HCT116 (cell line): ENCODE results near the gene PLCXD1. TPM values are rescaled to one million over a fixed set of nuclear protein-coding genes. Genes with fewer than 3 reads are reported as not detected.

ENCODE experiments used
- ATAC-seq: fragments of 200-7000 bp; cut with Tn5 transposase; 2 replicates; pipeline ENCODE4 v1.9.1; 2020; ENCODE audit warnings: mild to moderate bottlenecking, moderate library complexity
- BruUV-seq: library from RNA; stranded (reverse); fragments of 400-500 nt; replicated peaks from 2 replicates; lab custom pipeline; 2021; lab: Mats Ljungman, UMichigan
- CTCF ChIA-PET: fragments of 300-600 bp; sonication (Branson Sonifier 250); formaldehyde crosslinking; loops from one replicate; lab custom pipeline; 2021; ENCODE audit warnings: antibody characterized with exemption; lab: Charles Lee
- POLR2A ChIA-PET: fragments of 300-600, 350-600 bp; sonication (Branson Sonifier 250); formaldehyde crosslinking; loops from one replicate; lab custom pipeline; 2021; ENCODE audit warnings: antibody characterized with exemption; lab: Charles Lee
- RAD21 ChIA-PET, 2 experiments: fragments of 300-600 bp; sonication (Branson Sonifier 250); formaldehyde crosslinking; loops; one replicate each; lab custom pipeline; 2023; ENCODE audit warnings: low total read pairs in 2 of 2; ENCODE audit not compliant: uncharacterized antibody in 2 of 2, unreplicated experiment in 2 of 2, low non-redundant PET in 1 of 2; lab: Charles Lee
- DNase-seq: peaks from one replicate; pipeline ENCODE4 v3.0.0-alpha.2; 2010; ENCODE audit warnings: low read depth, low spot score
- H2AFZ ChIP-seq: fragments of 200-600 bp; shearing (Covaris generic), sonication (generic); 2 replicates; pipeline ENCODE4 v1.6.1; 2017; ENCODE audit warnings: low read depth, mixed run types, mixed read lengths, antibody characterized with exemption, low read length; ENCODE audit not compliant: poor library complexity, severe bottlenecking
- H3K27ac ChIP-seq: 2 replicates; pipeline ENCODE4 v1.5.1; 2012; ENCODE audit warnings: low read depth, low read length
- H3K27me3 ChIP-seq: fragments of 200-600 bp; sonication (generic); 2 replicates; pipeline ENCODE4 v1.6.1; 2016; ENCODE audit warnings: mixed run types, low read length, mixed read lengths; ENCODE audit not compliant: insufficient read depth
- H3K36me3 ChIP-seq, 2 experiments: fragments of 200-500 bp in 1 of 2; fragments of 200-600 bp in 1 of 2; sonication (Bioruptor generic) in 1 of 2; sonication (generic) in 1 of 2; 2 replicates each; pipeline versions ENCODE4 v1.5.1 to v1.6.1; 2014 to 2016; ENCODE audit warnings: low read length in 2 of 2, inconsistent platforms in 1 of 2, mixed read lengths in 1 of 2, mixed run types in 1 of 2; ENCODE audit not compliant: insufficient read depth in 2 of 2, control insufficient read depth in 1 of 2
- H3K4me1 ChIP-seq, 2 experiments: fragments of 200-600 bp in 1 of 2; sonication (generic) in 1 of 2; 2 replicates each; pipeline versions ENCODE4 v1.5.1 to v1.6.1; 2012 to 2017; ENCODE audit warnings: low read length in 2 of 2, inconsistent platforms in 1 of 2, mild to moderate bottlenecking in 1 of 2, mixed read lengths in 1 of 2, mixed run types in 1 of 2, moderate library complexity in 1 of 2; ENCODE audit not compliant: insufficient read depth in 2 of 2, control insufficient read depth in 1 of 2
- H3K4me2 ChIP-seq: fragments of 200-600 bp; sonication (generic); 2 replicates; pipeline ENCODE4 v1.6.1; 2017; ENCODE audit warnings: mixed run types, low read length, mixed read lengths
- H3K4me3 ChIP-seq, 2 experiments: fragments of 200-600 bp in 1 of 2; sonication (generic) in 1 of 2; replicated peaks in 1 of 2; 2 replicates each; pipeline ENCODE4 v1.5.1; 2011 to 2016; ENCODE audit warnings: low read length in 2 of 2, control low read depth in 1 of 2, low read depth in 1 of 2, mild to moderate bottlenecking in 1 of 2, mixed read lengths in 1 of 2, mixed run types in 1 of 2
- H3K79me2 ChIP-seq: fragments of 200-600 bp; sonication (generic); 2 replicates; pipeline ENCODE4 v1.6.1; 2017; ENCODE audit warnings: mild to moderate bottlenecking, mixed run types, low read length, moderate library complexity, mixed read lengths; ENCODE audit not compliant: insufficient read depth
- H3K9ac ChIP-seq: fragments of 200-600 bp; sonication (generic); 2 replicates; pipeline ENCODE4 v1.6.1; 2016; ENCODE audit warnings: low read length, mixed read lengths
- H3K9me2 ChIP-seq: fragments of 200-600 bp; sonication (generic), shearing (Covaris generic); 2 replicates; pipeline ENCODE4 v1.6.1; 2017; ENCODE audit warnings: mixed run types, mild to moderate bottlenecking, moderate library complexity; ENCODE audit not compliant: insufficient read depth
- H3K9me3 ChIP-seq, 2 experiments: fragments of 200-500 bp in 1 of 2; fragments of 200-600 bp in 1 of 2; sonication (Bioruptor generic) in 1 of 2; sonication (generic) in 1 of 2; 2 replicates each; pipeline ENCODE4 v1.6.1; 2014 to 2017; ENCODE audit warnings: low read length in 2 of 2, mixed read lengths in 2 of 2, inconsistent platforms in 1 of 2, low read depth in 1 of 2, mild to moderate bottlenecking in 1 of 2, mixed run types in 1 of 2, moderate library complexity in 1 of 2; ENCODE audit not compliant: control insufficient read depth in 1 of 2, insufficient read depth in 1 of 2
- H4K20me1 ChIP-seq: fragments of 200-600 bp; sonication (generic), shearing (Covaris generic); 2 replicates; pipeline ENCODE4 v1.6.1; 2017; ENCODE audit warnings: mixed run types, mild to moderate bottlenecking, moderate library complexity; ENCODE audit not compliant: insufficient read depth
- CBX3 ChIP-seq: IDR thresholded peaks from 2 replicates; pipeline ENCODE4 v1.6.1; 2012; ENCODE audit warnings: low read depth
- CEBPB ChIP-seq: IDR thresholded peaks from 2 replicates; pipeline ENCODE4 v1.6.1; 2012; ENCODE audit warnings: low read depth
- ELF1 ChIP-seq: IDR thresholded peaks from 2 replicates; pipeline ENCODE4 v1.6.1; 2012; ENCODE audit warnings: low read depth, borderline replicate concordance
- EZH2 ChIP-seq: fragments of 200-600 bp; sonication (generic); IDR thresholded peaks from 2 replicates; pipeline ENCODE4 v1.6.1; 2017; ENCODE audit warnings: antibody characterized with exemption, mixed run types
- FOSL1 ChIP-seq: IDR thresholded peaks from 2 replicates; pipeline ENCODE4 v1.6.1; 2012; ENCODE audit warnings: low read depth
- POLR2A ChIP-seq: IDR thresholded peaks from 2 replicates; pipeline ENCODE4 v1.7.0; 2011; ENCODE audit warnings: borderline replicate concordance; ENCODE audit not compliant: insufficient read depth, insufficient read length; ENCODE audit errors: extremely low read depth
- POLR2AphosphoS5 ChIP-seq: IDR thresholded peaks from 2 replicates; pipeline ENCODE4 v1.6.1; 2011; ENCODE audit warnings: mild to moderate bottlenecking, low read depth, low read length, moderate library complexity
- RAD21 ChIP-seq: IDR thresholded peaks from 2 replicates; pipeline ENCODE4 v1.6.1; 2012; ENCODE audit warnings: low read depth, mild to moderate bottlenecking
- SIN3A ChIP-seq: IDR thresholded peaks from 2 replicates; pipeline ENCODE4 v1.6.1; 2012; ENCODE audit warnings: low read depth
- SP1 ChIP-seq: IDR thresholded peaks from 2 replicates; pipeline ENCODE4 v1.6.1; 2012; ENCODE audit warnings: low read depth
- SRF ChIP-seq: IDR thresholded peaks from 2 replicates; pipeline ENCODE4 v1.6.1; 2012; ENCODE audit warnings: low read depth
- TCF7L2 ChIP-seq: IDR thresholded peaks from 2 replicates; pipeline ENCODE4 v1.7.0; 2011; ENCODE audit warnings: borderline replicate concordance, inconsistent platforms; ENCODE audit not compliant: insufficient read depth, insufficient read length; ENCODE audit errors: extremely low read depth
- ZFX ChIP-seq: fragments of 450-650 bp; IDR thresholded peaks from 2 replicates; pipeline ENCODE4 v1.6.1; 2017
- ZNF274 ChIP-seq: fragments of 200-500 bp; sonication (Bioruptor generic); IDR thresholded peaks from 2 replicates; pipeline ENCODE4 v1.6.1; 2014; ENCODE audit warnings: mild to moderate bottlenecking, low read depth, low read length, inconsistent platforms
- intact Hi-C: fragments of 100-400 bp; cut with micrococcal nuclease; formaldehyde crosslinking; loops from 2 replicates; pipeline ENCODE4 v1.10.0; 2022
- total RNA-seq: library from RNA; stranded (reverse); gene quantifications from one replicate; pipeline ENCODE4 v1.2.1, GENCODE V29; 2021; ENCODE audit not compliant: unreplicated experiment
- TF ChIP-seq, protein P1 (sequence below): IDR thresholded peaks from 2 replicates; pipeline ENCODE4 v1.6.1; 2012; ENCODE audit warnings: low read depth
- TF ChIP-seq, protein P2 (sequence below): IDR thresholded peaks from 2 replicates; pipeline ENCODE4 v1.6.1; 2012
- TF ChIP-seq, protein P3 (sequence below): IDR thresholded peaks from 2 replicates; pipeline ENCODE4 v1.6.1; 2012
- TF ChIP-seq, protein P4 (sequence below): IDR thresholded peaks from 2 replicates; pipeline ENCODE4 v1.6.1; 2011; ENCODE audit warnings: mild to moderate bottlenecking, low read length, moderate library complexity; ENCODE audit not compliant: insufficient replicate concordance; ENCODE audit errors: extremely low read depth
- TF ChIP-seq, protein P5 (sequence below), 3 experiments: fragments of 200-600 bp in 1 of 3; sonication (generic) in 1 of 3; IDR thresholded peaks in 2 of 3; conservative IDR thresholded peaks in 1 of 3; 2 replicates each; pipeline ENCODE4 v1.5.1; 2012 to 2017; ENCODE audit warnings: low read depth in 2 of 3, low read length in 2 of 3, antibody characterized with exemption in 1 of 3, borderline replicate concordance in 1 of 3, control low read depth in 1 of 3, mild to moderate bottlenecking in 1 of 3, mixed read lengths in 1 of 3, mixed run types in 1 of 3, moderate library complexity in 1 of 3; ENCODE audit not compliant: insufficient read depth in 1 of 3

PLCXD1 gene
- total RNA-seq, 1 experiment from 2014 or later = 26.3 TPM

DNA sequence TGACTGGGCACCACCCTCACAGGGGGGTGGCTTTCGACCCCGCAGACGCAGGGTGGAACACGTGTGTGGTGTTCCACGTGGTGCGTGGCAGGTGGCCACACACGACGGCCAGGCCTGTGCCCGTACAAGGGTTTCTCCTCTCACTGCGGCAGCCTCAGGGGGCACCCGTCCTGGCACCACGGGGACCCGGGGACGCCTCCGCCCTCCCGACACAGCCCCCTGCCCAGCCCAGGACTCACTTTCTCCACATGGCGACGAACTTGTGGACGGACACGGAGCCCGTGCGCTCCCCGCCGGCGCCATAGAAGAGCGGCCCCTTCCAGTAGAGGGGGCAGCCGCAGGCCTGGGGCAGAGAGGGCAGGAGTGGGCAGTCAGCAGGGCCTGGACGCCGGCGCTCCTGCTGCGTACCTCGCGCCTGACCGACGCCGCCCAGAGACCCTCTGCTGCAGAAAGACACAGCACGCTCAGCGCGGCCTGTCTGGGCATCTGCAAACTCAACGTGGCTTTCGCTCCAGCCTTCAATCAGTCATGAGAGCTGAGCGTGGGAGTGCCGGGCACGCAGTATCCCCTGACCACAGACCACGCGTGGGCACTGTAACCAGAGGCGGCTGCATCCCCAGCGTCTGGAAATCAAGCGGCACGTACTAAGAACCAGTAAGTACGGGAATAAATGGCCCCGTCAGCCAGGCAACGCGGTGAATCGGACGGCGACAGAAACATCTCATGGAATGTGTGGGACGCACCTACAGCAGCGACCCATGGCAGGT, 66.4 kb downstream of the PLCXD1 start:
- H3K9me2 ChIP-seq = no peaks in the 10 kb centered on the region
- H3K4me3 ChIP-seq = no peak overlapping the region
- H3K79me2 ChIP-seq = no peaks in the 10 kb centered on the region
- H3K27me3 ChIP-seq = no peaks in the 10 kb centered on the region
- H3K36me3 ChIP-seq = no peaks in the 10 kb centered on the region
- no TSS peak for BruUV-seq
- no peaks in the 10 kb centered on the region for H4K20me1 ChIP-seq
- no peaks in the 10 kb centered on the region for H3K9me3 ChIP-seq
- no peak overlapping the region for H3K4me2 ChIP-seq
- ChIA-PET CTCF (no interaction called here), POLR2A (no interaction called here), RAD21 (no interaction called here)
- H3K4me1 ChIP-seq = no peaks in the 10 kb centered on the region
- no peak for ATAC-seq
- intact Hi-C loops = no loop called here
- H2AFZ ChIP-seq = no peak overlapping the region
- no peak overlapping the region for H3K27ac ChIP-seq
- no peak overlapping the region for H3K9ac ChIP-seq
- no peak for DNase-seq
- TF ChIP-seq ZFX = no peak
- TF ChIP-seq CEBPB = no peak
- TF ChIP-seq RAD21 = no peak
- TF ChIP-seq POLR2A = no peak
- TF ChIP-seq, protein P1, sequence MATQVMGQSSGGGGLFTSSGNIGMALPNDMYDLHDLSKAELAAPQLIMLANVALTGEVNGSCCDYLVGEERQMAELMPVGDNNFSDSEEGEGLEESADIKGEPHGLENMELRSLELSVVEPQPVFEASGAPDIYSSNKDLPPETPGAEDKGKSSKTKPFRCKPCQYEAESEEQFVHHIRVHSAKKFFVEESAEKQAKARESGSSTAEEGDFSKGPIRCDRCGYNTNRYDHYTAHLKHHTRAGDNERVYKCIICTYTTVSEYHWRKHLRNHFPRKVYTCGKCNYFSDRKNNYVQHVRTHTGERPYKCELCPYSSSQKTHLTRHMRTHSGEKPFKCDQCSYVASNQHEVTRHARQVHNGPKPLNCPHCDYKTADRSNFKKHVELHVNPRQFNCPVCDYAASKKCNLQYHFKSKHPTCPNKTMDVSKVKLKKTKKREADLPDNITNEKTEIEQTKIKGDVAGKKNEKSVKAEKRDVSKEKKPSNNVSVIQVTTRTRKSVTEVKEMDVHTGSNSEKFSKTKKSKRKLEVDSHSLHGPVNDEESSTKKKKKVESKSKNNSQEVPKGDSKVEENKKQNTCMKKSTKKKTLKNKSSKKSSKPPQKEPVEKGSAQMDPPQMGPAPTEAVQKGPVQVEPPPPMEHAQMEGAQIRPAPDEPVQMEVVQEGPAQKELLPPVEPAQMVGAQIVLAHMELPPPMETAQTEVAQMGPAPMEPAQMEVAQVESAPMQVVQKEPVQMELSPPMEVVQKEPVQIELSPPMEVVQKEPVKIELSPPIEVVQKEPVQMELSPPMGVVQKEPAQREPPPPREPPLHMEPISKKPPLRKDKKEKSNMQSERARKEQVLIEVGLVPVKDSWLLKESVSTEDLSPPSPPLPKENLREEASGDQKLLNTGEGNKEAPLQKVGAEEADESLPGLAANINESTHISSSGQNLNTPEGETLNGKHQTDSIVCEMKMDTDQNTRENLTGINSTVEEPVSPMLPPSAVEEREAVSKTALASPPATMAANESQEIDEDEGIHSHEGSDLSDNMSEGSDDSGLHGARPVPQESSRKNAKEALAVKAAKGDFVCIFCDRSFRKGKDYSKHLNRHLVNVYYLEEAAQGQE = no peak
- TF ChIP-seq SIN3A = no peak
- TF ChIP-seq TCF7L2 = no peak
- no peak for TF ChIP-seq EZH2
- no peak for TF ChIP-seq FOSL1
- no peak for TF ChIP-seq SP1
- TF ChIP-seq, protein P2, sequence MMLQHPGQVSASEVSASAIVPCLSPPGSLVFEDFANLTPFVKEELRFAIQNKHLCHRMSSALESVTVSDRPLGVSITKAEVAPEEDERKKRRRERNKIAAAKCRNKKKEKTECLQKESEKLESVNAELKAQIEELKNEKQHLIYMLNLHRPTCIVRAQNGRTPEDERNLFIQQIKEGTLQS = no peak
- TF ChIP-seq POLR2AphosphoS5 = no peak
- TF ChIP-seq SRF = no peak
- TF ChIP-seq CBX3 = no peak
- TF ChIP-seq, protein P3, sequence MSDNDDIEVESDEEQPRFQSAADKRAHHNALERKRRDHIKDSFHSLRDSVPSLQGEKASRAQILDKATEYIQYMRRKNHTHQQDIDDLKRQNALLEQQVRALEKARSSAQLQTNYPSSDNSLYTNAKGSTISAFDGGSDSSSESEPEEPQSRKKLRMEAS = no peak
- TF ChIP-seq, protein P4, sequence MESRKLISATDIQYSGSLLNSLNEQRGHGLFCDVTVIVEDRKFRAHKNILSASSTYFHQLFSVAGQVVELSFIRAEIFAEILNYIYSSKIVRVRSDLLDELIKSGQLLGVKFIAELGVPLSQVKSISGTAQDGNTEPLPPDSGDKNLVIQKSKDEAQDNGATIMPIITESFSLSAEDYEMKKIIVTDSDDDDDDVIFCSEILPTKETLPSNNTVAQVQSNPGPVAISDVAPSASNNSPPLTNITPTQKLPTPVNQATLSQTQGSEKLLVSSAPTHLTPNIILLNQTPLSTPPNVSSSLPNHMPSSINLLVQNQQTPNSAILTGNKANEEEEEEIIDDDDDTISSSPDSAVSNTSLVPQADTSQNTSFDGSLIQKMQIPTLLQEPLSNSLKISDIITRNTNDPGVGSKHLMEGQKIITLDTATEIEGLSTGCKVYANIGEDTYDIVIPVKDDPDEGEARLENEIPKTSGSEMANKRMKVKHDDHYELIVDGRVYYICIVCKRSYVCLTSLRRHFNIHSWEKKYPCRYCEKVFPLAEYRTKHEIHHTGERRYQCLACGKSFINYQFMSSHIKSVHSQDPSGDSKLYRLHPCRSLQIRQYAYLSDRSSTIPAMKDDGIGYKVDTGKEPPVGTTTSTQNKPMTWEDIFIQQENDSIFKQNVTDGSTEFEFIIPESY = no peak
- no peak for TF ChIP-seq ZNF274
- TF ChIP-seq, protein P5, sequence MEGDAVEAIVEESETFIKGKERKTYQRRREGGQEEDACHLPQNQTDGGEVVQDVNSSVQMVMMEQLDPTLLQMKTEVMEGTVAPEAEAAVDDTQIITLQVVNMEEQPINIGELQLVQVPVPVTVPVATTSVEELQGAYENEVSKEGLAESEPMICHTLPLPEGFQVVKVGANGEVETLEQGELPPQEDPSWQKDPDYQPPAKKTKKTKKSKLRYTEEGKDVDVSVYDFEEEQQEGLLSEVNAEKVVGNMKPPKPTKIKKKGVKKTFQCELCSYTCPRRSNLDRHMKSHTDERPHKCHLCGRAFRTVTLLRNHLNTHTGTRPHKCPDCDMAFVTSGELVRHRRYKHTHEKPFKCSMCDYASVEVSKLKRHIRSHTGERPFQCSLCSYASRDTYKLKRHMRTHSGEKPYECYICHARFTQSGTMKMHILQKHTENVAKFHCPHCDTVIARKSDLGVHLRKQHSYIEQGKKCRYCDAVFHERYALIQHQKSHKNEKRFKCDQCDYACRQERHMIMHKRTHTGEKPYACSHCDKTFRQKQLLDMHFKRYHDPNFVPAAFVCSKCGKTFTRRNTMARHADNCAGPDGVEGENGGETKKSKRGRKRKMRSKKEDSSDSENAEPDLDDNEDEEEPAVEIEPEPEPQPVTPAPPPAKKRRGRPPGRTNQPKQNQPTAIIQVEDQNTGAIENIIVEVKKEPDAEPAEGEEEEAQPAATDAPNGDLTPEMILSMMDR (IDR thresholded peaks at IDR 0.05 in 2 of 3, conservative IDR thresholded peaks at IDR 0.05 in 1 of 3; ENCODE audit: borderline replicate concordance in 1 of 3, insufficient read depth in 1 of 3, low read depth in 2 of 3, low read length in 2 of 3) = no peak
- no peak for TF ChIP-seq ELF1
